Esophagus muscularis mucosa (tissue), 3 donors: Measurements from ENCODE around the gene CAP2.

Experiments used
- CTCF ChIP-seq, 3 experiments: fragments of 200-600 bp in 2 of 3; fragments of 450-650 bp in 1 of 3; sonication (generic) in 2 of 3; IDR thresholded peaks; one replicate each; pipeline ENCODE4 v1.5.1; 2017 to 2019; ENCODE audit warnings: antibody characterized with exemption in 3 of 3, mild to moderate bottlenecking in 2 of 3, moderate library complexity in 1 of 3
- POLR2A ChIP-seq: fragments of 450-650 bp; IDR thresholded peaks from one replicate; pipeline ENCODE4 v1.6.1; 2017; ENCODE audit warnings: antibody characterized with exemption, moderate library complexity, mild to moderate bottlenecking, low read depth

- TF ChIP-seq POLR2A (no peak), CTCF (IDR thresholded peaks at IDR 0.05) (no peak)
Observed at GRCh38 chr6:17397764-17398194, 4.4 kb downstream of the CAP2 start.
